OCI-LY1 (cell line): ENCODE results near the gene PAMR1.

Experiments used
- CTCF ChIP-seq: fragments of 200-600 bp; sonication (generic), shearing (Covaris generic); IDR thresholded peaks from 2 replicates; pipeline ENCODE4 v1.5.1; 2017; ENCODE audit warnings: mild to moderate bottlenecking, antibody characterized with exemption, low read length, moderate library complexity, mixed read lengths
- EZH2 ChIP-seq: fragments of 200-600 bp; sonication (generic), shearing (Covaris generic); IDR thresholded peaks from 2 replicates; pipeline ENCODE4 v1.8.0; 2017; ENCODE audit warnings: borderline replicate concordance, mixed run types, mild to moderate bottlenecking, antibody characterized with exemption, low read length, moderate library complexity, mixed read lengths

GRCh38 chr11:35389112-35389511 is 136.3 kb downstream of the PAMR1 start:
- TF ChIP-seq CTCF = no peak
- no peak for TF ChIP-seq EZH2
